CD4-positive, alpha-beta T cell treated with Interleukin-4 for 1 hour (primary cell): ENCODE measurements around the gene TAS1R3.

ENCODE experiments used
- DNase-seq, 2 donors: peaks; one replicate each; pipeline ENCODE4 v3.0.0-alpha.2; 2020 to 2022

Gene TAS1R3

DNA sequence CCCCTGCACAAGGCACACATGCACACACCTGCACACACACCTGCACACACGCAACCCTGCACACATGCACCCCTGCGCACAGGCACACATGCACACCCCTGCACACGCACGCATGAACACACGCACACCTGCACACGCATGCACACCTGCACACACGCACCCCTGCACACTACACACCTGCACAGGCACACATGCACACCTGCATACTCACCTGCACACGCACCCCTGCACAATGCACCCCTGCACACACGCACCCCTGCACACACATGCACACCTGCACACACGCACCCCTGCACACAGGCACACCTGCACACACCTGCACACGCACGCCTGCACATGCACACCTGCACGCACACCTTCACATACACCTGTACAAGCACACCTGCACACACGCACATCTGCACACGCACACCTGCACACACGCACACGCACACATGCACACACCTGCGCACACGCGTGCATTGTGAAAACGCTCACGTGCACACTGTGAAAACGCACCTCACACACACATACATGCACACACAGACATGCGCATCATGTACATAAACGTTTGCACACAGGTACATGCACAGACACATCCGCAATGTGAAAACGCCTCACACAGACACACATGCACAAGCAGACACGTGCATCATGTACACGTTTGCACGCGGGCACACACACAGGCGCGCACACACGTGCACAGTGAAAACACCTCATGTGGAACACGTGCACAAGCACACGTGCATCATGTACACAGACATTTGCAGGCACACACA lies 9.9 kb downstream of the TAS1R3 start:
- DNase-seq, result no peak

DNA sequence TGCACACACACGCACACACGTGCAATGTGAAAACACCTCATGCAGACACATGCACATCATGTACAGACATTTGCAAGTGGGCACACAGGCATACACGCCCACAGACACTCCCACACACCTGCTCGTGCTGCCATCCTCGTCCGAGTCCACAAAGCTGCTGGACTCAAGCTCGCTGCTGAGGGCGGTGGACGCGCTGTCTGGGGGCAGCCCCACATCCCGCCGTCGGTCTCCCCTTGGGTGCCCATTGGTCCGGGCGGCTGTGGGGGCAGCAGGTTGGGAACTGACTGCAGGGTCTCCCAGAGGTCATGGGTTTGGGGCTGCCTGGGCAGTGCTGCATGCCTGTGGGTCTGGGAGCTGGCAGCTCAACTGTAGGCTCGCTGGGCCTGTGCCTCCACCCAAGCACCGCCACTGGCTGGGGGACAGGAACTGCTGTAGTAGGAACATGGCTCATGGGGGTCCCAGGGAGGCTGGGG lies 10.5 kb downstream of the TAS1R3 start:
- DNase-seq, result no peak

DNA sequence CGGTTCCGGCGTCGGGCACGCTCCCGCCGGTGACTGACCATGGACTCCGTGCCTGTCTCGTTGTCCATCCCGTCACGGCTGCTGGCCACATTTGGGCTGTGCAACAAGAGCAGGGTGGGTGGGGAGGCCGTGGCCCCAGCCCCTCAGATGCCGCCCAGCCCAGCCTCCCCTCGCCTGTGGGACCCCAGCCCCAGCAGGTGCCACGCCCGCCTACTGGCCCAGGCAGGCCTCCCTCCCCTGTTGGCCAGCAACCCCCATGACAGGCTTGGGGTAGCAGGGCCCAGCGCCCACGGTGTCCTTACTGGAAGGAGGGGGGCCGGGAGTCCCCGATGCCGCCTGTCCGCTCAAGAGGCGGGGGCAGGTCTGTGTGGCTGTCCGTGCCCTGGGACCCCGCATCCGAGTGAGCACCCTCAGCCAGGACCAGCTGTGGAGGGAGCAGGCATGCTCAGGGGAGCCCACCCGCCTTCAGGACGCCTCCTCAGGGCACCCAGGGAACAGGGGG lies 11.0 kb downstream of the TAS1R3 start:
- DNase-seq, result no peak

DNA sequence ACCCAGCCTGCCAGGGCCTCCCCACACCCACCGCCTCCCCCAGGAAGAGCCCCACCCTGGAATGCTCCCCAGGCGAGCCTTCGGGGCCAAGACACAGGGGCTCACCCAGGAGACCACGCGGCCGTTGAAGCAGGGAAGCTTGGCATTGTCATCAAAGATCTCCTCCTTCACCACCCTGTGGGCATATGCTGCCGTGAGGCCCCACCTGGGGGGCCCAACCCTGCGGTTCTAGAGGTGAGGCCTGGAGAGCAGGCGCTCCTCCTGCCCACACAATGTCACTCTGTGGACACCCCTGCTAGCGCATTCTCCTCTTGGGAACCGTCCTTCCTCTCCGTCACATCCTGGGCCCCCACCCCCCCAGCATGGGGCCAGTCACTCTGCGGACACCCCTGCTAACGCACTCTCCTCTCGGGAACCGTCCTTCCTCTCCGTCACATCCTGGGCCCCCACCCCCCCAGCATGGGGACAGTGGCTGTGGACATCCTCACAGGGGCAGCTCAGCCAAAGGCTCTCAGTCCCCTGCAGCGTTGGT lies 11.6 kb downstream of the TAS1R3 start:
- DNase-seq, result no peak

DNA sequence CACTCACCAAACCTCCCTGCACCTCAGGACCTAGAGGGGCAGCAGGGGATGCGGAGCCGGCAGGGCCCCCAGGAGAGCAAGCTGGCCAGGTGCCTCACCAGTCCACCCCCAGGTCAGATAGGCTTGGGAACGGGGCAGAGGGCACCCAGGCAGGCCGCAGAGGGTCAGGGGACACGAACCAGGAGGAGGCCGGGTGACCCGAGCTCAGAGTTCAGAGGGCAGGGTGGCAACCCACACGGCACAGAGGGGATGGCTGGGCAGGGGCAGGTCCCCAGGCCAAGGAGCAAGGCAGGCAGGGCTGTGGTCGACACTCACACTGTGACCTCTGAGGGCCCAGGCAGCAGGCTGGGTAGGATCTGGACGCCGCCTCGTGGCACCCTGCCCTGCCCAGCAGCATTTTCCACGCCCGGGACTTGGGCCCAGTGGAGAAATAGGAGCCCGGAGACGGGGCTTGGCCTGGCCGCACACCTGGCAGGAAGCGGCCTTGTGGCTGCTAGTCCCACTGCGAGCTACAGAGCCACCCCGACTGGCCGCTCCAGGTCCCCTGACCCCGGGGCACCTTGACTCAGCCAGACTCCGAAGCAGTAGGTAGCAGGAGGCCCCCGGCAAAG lies 12.8 kb downstream of the TAS1R3 start:
- DNase-seq, result no peak

DNA sequence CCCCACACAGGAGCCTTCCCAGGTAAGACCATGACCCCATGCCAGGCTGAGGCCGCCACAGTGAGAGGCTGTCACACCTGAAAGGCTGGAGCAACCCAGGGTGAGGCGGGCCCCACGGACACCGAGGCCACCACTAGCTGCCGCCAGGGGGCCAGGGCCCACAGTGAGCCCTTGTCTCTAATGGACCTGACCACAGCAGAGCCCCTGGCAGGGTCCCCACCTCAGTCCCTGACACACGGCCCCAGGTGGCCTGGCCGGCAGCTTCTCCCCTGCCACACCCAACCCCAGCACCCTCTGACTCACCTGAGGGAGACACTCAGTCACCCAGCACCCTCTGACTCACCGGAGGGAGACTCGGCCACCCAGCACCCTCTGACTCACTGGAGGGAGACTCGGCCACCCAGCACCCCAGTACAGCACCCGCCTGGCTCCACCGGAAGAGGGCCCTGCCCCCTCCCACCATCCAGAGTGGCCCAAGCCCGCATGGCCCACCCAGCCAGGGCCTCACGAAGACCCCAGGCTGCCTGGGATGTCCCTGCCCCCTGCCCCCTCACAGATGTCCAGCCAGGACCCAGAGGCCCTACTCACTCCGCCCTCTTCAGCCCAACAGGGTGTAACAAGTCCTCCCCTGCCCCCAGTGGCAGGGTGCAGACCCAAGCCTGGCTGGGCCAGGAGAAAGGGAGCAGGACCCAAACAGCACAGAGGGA lies 13.7 kb downstream of the TAS1R3 start:
- no peak for DNase-seq

- DNase-seq, result no peak
Measured at GRCh38 chr1:1345384-1345783, 14.3 kb downstream of the TAS1R3 start.

- DNase-seq, result no peak
Measured at GRCh38 chr1:1345860-1346500, 14.9 kb downstream of the TAS1R3 start.

GRCh38 chr1:1346501-1346890 lies 15.4 kb downstream of the TAS1R3 start:
- DNase-seq, result no peak

DNA sequence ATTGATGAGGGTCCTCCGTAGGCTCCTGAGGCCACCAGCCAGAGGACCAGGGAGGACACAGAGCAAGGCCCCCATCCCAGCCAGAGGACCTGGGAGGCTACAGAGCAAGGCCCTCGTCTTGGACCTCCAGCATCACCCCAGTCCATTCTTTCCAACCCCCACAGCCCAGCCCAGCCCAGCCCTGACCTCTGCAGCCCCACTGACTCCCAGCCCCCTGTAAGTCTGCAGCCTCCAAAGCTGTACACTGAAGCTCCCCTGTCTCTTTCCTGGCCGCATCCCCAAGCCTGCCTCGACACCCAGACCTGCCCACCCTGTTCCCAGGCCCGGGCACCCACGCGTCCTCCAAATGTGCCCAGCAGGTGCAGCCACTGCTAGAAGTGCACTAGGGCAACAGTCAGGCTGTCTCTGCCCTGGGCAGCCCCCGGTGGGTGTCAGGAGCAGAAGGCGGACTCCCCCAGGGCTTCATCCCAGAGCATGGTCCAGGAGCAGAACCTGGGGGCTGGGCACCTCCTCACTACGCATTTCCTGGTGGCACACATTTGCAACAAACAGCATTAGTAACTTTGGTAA lies 16.0 kb downstream of the TAS1R3 start:
- no peak for DNase-seq

DNA sequence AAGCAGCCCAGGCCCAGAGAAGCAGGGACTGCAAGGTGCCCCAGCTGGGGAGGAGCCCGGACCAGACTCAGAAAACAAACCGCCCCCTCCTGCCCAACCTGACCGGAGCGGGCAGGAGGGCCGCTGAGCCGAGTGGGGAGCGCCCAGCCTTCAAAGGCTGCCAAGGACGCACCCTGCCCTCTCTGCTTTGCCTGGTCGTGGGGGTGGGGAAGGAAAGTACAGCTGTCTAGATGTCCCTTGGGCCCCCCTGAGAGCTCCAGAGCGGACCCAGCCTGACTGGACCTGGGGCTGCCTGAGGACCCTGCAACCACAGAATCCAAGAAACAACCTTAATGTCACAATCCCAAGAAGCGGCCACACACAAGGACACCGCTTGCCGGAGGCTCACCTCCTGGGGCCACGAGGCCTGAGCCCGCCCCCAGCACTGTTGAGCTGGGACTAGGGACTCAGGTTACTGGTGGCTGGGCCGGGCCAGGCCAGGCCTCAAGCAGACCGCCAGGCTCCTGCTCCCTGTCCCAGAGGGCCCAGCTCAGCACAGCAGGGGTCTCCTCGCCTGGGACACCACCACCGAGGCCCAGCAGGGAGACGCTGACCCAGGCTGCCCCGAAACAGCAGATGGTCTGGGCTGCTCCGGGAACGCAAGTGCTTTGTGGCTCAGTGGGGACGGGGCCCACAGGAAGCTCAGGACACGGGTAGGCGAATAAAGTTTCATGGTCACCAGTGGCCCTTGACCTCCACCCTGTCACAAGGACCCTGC lies 16.8 kb downstream of the TAS1R3 start:
- no peak for DNase-seq

- DNase-seq, result no peak
Measured at GRCh38 chr1:1348420-1349255, 17.6 kb downstream of the TAS1R3 start.

DNA sequence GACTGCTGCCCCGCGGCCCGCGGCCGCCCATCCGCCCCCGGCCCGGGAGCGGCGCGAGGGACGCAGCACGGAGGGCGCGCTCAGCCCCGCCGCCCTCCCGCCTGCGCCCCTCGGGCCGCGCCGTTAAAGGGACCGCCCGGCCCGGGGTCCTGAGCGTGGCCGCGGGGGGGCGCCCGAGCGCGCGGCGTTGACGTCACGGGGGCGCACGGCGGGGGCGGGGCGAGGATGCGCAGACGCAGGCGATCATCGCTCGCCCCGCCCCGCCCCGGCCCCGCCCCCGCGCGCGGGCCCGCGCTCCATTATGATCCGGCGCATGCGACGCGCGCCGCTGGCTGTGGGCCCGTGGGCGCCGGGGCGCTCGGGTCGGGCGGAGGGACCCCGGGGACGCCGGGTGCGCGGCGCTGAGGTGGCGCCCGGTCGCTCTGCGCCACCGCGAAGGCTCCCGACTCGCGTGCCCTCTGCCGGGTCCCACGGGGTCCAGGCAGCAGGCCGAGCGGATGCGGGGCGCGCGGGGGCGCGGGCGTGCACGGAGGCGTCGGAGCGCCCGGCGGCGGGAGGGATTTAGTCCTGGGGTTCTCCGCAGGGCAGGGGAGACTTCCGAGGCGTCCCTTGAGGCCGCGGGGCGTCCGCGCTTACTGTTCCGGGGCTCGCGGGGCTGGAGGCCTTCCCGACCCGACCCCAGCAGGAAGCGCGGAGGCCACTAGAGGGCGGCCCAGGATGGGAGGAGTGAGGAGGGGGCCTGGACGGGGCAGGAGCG lies 18.4 kb downstream of the TAS1R3 start, which contains the start of gene DVL1:
Gene DVL1 (minus strand): TSS at position 163 of the 757 bp plus-strand sequence. CDS start 353 bp downstream, outside the sequence.
- DNase-seq, result peak; percentile 73 to 74

- no peak for DNase-seq
Measured at GRCh38 chr1:1351511-1352427, 20.7 kb downstream of the TAS1R3 start.

DNA sequence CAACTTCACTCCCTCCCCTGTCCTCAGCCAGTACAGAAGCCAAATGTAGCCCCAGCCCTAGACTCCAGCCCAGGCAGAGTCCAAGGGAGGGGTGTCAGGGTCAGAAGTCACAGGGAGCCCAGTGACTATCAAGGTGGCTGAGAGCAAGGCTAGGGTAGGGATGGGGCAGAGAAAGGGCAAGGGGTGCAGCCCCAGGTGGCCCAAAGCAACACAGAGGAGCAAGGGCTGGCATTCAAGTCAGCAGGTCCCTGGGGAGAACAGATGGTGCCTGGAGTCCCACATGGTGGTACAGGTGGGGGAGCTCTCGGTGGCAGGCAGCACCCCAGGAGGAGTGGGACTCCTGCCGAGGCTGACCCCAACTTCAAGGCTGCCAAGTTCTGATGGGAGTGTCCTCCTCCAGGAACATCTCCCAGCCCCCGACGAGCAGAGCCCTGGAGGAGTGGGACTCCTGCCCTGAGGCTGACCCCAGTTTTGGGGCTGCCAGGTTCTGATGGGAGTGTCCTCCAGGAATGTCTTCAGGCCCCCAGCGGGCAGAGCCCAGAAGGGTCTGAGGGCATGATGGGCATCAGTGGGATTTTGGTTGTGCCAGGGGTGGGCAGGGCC lies 21.8 kb downstream of the TAS1R3 start:
- DNase-seq, result no peak

DNA sequence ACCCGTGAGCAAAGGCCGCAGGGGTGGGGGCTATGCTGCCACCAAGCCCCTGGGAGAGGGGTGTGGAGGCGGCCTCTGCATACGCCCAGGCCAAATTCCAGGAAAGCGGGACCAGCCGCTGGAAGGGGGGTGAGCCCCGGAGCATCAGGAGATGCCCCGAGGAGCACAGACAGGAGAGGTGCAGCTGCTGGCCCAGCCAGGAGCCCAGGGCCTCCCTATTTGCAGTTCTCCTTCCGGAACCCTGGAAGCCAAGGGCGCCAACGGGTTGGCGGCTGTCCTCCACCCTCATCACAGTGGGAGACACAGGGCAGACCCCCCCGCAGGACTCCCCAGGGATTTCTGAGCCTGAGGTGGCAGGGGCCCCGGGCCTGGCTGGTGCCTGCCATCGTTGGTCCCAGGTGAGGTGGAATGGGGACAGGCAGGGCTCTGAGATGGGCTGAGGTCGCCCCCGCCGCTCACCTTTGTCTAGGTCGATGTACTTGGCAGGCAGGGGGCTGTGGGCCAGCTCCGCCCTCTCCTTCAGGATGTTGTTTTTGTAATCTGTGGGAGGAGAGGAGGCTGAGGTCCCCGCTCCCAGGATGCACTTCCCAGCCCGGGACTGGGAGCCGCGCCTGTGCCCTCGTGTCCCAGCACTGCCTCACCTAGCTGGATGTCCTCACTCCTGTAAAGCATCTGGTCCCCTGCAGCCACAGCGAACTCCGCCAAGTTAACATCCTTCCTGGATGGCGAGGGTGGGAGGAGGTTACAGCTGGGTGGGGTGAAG lies 22.5 kb downstream of the TAS1R3 start:
- no peak for DNase-seq
